Tibial nerve (tissue), 3 donors: ENCODE data around the gene OCA2.

Experiments
- POLR2A ChIP-seq, 2 donors: fragments of 450-650 bp; IDR thresholded peaks; one replicate each; pipeline ENCODE4 v1.6.1; 2017; ENCODE audit warnings: antibody characterized with exemption in 2 of 2, mild to moderate bottlenecking in 2 of 2, moderate library complexity in 2 of 2
- TF ChIP-seq, protein P1 (sequence below), 5 experiments: fragments of 200-600 bp in 3 of 5; fragments of 450-650 bp in 2 of 5; sonication (generic) in 3 of 5; IDR thresholded peaks; one replicate each; pipeline ENCODE4 v1.5.1; 2016 to 2019; ENCODE audit warnings: antibody characterized with exemption in 5 of 5, mild to moderate bottlenecking in 3 of 5, moderate library complexity in 2 of 5

DNA sequence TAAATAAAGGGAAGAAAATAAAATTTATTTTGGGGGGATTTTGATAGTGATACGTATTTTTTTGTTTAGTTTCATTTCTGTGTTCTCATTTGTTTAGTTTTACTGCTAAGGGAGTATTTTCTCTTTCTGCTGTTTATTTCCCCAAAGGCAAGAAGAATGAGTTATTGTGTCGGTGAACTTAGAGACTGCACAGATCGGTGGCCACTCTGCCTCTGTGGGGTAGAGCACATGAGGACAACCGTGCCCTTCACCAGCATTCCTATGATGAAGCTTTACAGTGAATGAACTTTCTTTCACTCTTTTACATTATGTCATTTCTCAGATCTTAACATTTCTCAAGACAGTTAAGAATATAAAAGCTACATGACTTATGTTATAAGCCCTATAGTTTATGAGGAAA, 214.4 kb downstream of the OCA2 start:
- TF ChIP-seq, protein P1, sequence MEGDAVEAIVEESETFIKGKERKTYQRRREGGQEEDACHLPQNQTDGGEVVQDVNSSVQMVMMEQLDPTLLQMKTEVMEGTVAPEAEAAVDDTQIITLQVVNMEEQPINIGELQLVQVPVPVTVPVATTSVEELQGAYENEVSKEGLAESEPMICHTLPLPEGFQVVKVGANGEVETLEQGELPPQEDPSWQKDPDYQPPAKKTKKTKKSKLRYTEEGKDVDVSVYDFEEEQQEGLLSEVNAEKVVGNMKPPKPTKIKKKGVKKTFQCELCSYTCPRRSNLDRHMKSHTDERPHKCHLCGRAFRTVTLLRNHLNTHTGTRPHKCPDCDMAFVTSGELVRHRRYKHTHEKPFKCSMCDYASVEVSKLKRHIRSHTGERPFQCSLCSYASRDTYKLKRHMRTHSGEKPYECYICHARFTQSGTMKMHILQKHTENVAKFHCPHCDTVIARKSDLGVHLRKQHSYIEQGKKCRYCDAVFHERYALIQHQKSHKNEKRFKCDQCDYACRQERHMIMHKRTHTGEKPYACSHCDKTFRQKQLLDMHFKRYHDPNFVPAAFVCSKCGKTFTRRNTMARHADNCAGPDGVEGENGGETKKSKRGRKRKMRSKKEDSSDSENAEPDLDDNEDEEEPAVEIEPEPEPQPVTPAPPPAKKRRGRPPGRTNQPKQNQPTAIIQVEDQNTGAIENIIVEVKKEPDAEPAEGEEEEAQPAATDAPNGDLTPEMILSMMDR (IDR thresholded peaks at IDR 0.05) = no peak
- TF ChIP-seq POLR2A (IDR thresholded peaks at IDR 0.05) = no peak
